A549 treated with dexamethasone at 1 μM for 4 hours (cell line): ENCODE data around the gene TEX9. TPM values are rescaled to one million over a fixed set of nuclear protein-coding genes. Genes with fewer than 3 reads are reported as not detected.

ENCODE experiments used
- total RNA-seq: library from RNA; stranded (reverse); fragments of 200-300 nt; extraction: Qiagen RNA extraction; gene quantifications from 5 replicates; pipeline ENCODE4 v1.2.3, GENCODE V29; 2022

Gene TEX9
- total RNA-seq = 4.0 to 4.9 TPM (median 4.4 TPM) in 5 replicates

GRCh38 chr15:56365075-56365711, at the start of gene TEX9:
Gene TEX9, plus strand, starts transcription at chr15:56365426. Its CDS starts 25 bp downstream, at chr15:56365451.

DNA sequence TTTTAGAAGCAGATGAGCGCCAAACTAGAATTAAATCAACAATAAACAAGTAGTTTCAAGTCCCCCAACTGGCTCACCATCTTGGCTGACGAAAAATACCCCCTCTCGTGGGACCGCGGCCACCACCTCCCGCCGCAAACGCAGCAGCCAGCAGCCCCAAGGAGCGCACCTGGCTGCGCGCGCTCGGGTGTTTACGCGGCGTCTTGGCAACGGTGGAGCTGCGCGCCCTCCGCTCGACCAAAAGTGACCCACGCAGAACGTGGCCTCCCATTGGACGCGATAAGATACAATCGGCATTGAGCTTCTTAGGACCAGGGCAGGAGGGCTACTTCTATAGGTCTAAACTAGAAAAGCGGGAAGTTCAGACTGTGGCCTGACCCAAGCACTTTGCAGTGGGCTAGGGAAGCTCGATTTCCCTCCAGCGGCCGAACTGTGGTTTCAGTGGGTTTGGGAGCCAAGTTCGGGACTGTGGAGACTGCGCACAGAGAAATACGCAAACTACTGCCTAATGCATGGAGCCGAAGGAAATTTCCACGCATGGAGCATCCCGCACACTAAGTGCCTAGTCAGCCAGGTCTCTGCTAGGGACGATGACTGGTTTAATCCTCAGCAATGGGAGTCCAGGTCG, 99.8 kb downstream of the TEX9 start, which contains the start of gene MNS1:
MNS1 (minus strand) TSS at position 245 of the 628 bp plus-strand sequence; CDS start at position 80, 165 bp downstream.

Other genes with a start within 250 kb of the TEX9 start
- 7.9 to 19.4 TPM (median 17.0 TPM) in 5 replicates for gene RFX7, start 121.5 kb upstream of the TEX9 start, total RNA-seq
- 2.4 to 3.9 TPM (median 3.3 TPM) in 5 replicates for gene MNS1, start 99.7 kb downstream of the TEX9 start, total RNA-seq